WERI-Rb-1 (cell line): ENCODE data around the gene PRUNE2.

Source experiments
- DNase-seq: peaks from one replicate; pipeline ENCODE4 v3.0.0-alpha.2; 2020
- H3K27ac ChIP-seq: fragments of 250-450 bp; sonication (Bioruptor Pico); 2 replicates; pipeline ENCODE4 v1.5.1; 2020; ENCODE audit warnings: mild to moderate bottlenecking, moderate library complexity
- H3K27me3 ChIP-seq: fragments of 250-450 bp; sonication (Bioruptor Pico); 2 replicates; pipeline ENCODE4 v1.5.1; 2021; ENCODE audit warnings: mild to moderate bottlenecking, low read depth, moderate library complexity; ENCODE audit not compliant: insufficient read depth, severe bottlenecking
- H3K36me3 ChIP-seq: fragments of 250-450 bp; sonication (Bioruptor Pico); 2 replicates; pipeline ENCODE4 v1.5.1; 2020; ENCODE audit warnings: mild to moderate bottlenecking, moderate library complexity
- H3K4me3 ChIP-seq: 2 replicates; pipeline ENCODE4 v1.5.1; 2011; ENCODE audit warnings: low read depth, mild to moderate bottlenecking, control low read depth, low read length
- H3K9me3 ChIP-seq: fragments of 250-450 bp; sonication (Bioruptor Pico); 2 replicates; pipeline ENCODE4 v1.5.1; 2021; ENCODE audit warnings: mild to moderate bottlenecking, moderate library complexity; ENCODE audit not compliant: severe bottlenecking
- CTCF ChIP-seq: IDR thresholded peaks from 2 replicates; pipeline ENCODE4 v1.5.1; 2011; ENCODE audit warnings: low read depth, mild to moderate bottlenecking, control low read depth, inconsistent platforms, low read length

Gene PRUNE2

GRCh38 chr9:76585487-76586389, 320.2 kb downstream of the PRUNE2 start:
- DNase-seq, result no peak

DNA sequence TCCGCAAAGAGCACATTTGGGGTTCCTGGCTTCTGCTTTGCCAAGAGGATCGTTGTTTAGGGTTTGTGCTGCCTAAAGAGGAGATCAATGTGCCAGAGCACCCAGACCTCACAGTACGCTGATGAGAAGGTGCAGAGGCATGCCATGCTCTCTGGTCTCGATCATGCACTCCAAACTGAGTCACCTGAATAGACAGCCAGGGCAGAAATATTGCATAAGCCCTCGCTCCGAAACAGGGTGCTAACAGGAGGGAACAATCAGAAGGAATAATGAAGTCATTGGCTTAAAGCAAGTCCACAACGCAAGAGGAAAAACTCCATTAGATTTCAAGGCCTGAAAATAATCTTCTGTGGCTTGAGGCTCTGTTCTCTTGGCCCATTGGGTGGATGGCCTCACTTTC, 322.7 kb downstream of the PRUNE2 start:
- Histone ChIP-seq H3K36me3 (no peaks in the 10 kb centered on the region), H3K27ac (no peak overlapping the region), H3K4me3 (no peak overlapping the region), H3K27me3 (no peaks in the 10 kb centered on the region), H3K9me3 (no peaks in the 10 kb centered on the region)
- DNase-seq, result no peak
- TF ChIP-seq CTCF, result no peak

More at GRCh38 chr9:76585487-76586389, 320.2 kb downstream of the PRUNE2 start:
- no peaks in the 10 kb centered on the region for H3K27me3 ChIP-seq
- H3K27ac ChIP-seq, result no peak overlapping the region
- H3K9me3 ChIP-seq, result no peaks in the 10 kb centered on the region
- TF ChIP-seq CTCF, result no peak
- no peaks in the 10 kb centered on the region for H3K36me3 ChIP-seq
- no peak overlapping the region for H3K4me3 ChIP-seq

- H3K9me3 ChIP-seq, result no peaks in the 10 kb centered on the region
- no peak overlapping the region for H3K4me3 ChIP-seq
- no peak for DNase-seq
- H3K36me3 ChIP-seq, result no peaks in the 10 kb centered on the region
- H3K27ac ChIP-seq, result no peak overlapping the region
- H3K27me3 ChIP-seq, result no peaks in the 10 kb centered on the region
- no peak for TF ChIP-seq CTCF
Measured at GRCh38 chr9:76581731-76582130, 324.2 kb downstream of the PRUNE2 start.

GRCh38 chr9:76580820-76581219, 325.1 kb downstream of the PRUNE2 start:
- Histone ChIP-seq H3K4me3 (no peak overlapping the region), H3K27ac (no peak overlapping the region), H3K27me3 (no peaks in the 10 kb centered on the region), H3K36me3 (no peaks in the 10 kb centered on the region), H3K9me3 (no peaks in the 10 kb centered on the region)
- no peak for TF ChIP-seq CTCF
- DNase-seq, result no peak

DNA sequence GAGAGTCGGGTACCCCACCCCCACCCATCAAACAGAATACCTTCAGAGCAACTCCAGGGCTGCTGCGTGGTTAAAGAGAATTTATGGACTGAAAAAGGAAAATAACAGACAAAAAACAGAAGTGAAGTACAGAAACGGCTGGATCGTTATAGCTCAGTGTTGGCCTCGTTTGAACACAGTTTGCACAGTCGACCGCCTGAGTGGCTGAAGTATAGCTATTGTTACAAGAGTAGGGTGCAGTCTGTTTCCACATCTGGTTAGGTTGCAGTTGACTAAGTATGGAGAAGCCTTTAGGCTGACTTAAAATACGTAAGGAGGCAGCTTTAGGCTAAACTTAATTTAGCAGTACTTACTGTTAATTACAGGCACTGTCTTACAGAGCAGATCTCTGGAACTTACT, 325.7 kb downstream of the PRUNE2 start:
- no peaks in the 10 kb centered on the region for H3K27me3 ChIP-seq

More for the DNA sequence above, 325.7 kb downstream of the PRUNE2 start:
- no peak for DNase-seq
- Histone ChIP-seq H3K36me3 (no peaks in the 10 kb centered on the region), H3K9me3 (no peaks in the 10 kb centered on the region), H3K27ac (no peak overlapping the region), H3K4me3 (no peak overlapping the region)
- no peak for TF ChIP-seq CTCF
